ENCODE data around the gene AFG1L. TPM values are rescaled to one million over a fixed set of nuclear protein-coding genes. Genes with fewer than 3 reads are reported as not detected.
"Not testable (repeated sequence)": the region's sequence is repeated elsewhere in the genome, so short reads cannot be mapped to it uniquely, and the experiment has no call there.

AFG1L gene
- 1 to 10 TPM; 2.8 to 4.7 (median 3.9) TPM for total RNA-seq
- polyA plus RNA-seq = 1 to 10 TPM; 1.2 to 1.3 TPM

- DNase-seq (peak; percentile 91 to 96 (median 92)), ATAC-seq (peak; percentile 98 to 100 (median 99)), FAIRE-seq (no peak)
- Histone ChIP-seq H3K27ac (peak within 1 kb of the TSS; percentile 86 to 97 (median 94)), H3K27me3 (no peaks in the 10 kb centered on the region), H3K9me3 (no peaks in the 10 kb centered on the region), H3K36me3 (no peaks in the 10 kb centered on the region), H3K4me1 (no peaks in the 10 kb centered on the region), H3K4me3 (peak within 1 kb of the TSS; percentile 72 to 88 (median 81))
- 1% methylated on average over 46 of the region's 46 CpGs for WGBS, 2 donors
- intact Hi-C loops (cut with DNase I) = no loop called here
- no peak for TF ChIP-seq CTCF (IDR thresholded peaks at IDR 0.05)
These were observed at the start of gene AFG1L for GRCh38 chr6:108294727-108295625. TSS of gene AFG1L (plus strand) at chr6:108295054. CDS start at chr6:108295080, 26 bp downstream.

- H3K27me3 ChIP-seq; H3K36me3 ChIP-seq; intact Hi-C loops (cut with DNase I); H3K9me3 ChIP-seq; DNase-seq; H3K4me3 ChIP-seq; ATAC-seq; FAIRE-seq; H3K27ac ChIP-seq; H3K4me1 ChIP-seq: not testable (repeated sequence)
- 93 to 96% methylated on average over 7 of the region's 7 CpGs for WGBS, 2 donors
These were observed 49.8 kb upstream of the AFG1L start for GRCh38 chr6:108245095-108245494.

- TF ChIP-seq CTCF (IDR thresholded peaks at IDR 0.05) = no peak
- Histone ChIP-seq H3K4me3 (no peak overlapping the region), H3K27me3 (no peaks in the 10 kb centered on the region), H3K4me1 (peaks cover 0 to 20% (median 10%) of the 10 kb centered on the region in 3 donors), H3K36me3 (no peaks in the 10 kb centered on the region), H3K9me3 (no peaks in the 10 kb centered on the region), H3K27ac (no peak overlapping the region)
- intact Hi-C loops (cut with DNase I) = no loop called here
- ATAC-seq = no peak
- DNase-seq = no peak
- 77 to 97% methylated on average over 1 of the region's 1 CpG for WGBS, 2 donors
- no peak for FAIRE-seq
These were observed 46.8 kb upstream of the AFG1L start for GRCh38 chr6:108247965-108248536.

GRCh38 chr6:108250240-108250866, 44.5 kb upstream of the AFG1L start:
- FAIRE-seq (no peak), DNase-seq (no peak), ATAC-seq (no peak)
- Histone ChIP-seq H3K27me3 (no peaks in the 10 kb centered on the region), H3K4me3 (no peak overlapping the region), H3K4me1 (peaks cover 0 to 28% (median 10%) of the 10 kb centered on the region in 3 donors), H3K27ac (peak overlapping the region in 1 of 4 donors; percentile 62), H3K9me3 (no peaks in the 10 kb centered on the region), H3K36me3 (no peaks in the 10 kb centered on the region)
- WGBS, 2 donors = 85 to 90% methylated on average over 2 of the region's 2 CpGs
- no peak for TF ChIP-seq CTCF (IDR thresholded peaks at IDR 0.05)
- intact Hi-C loops (cut with DNase I) = loop anchor here in 1 of 3 donors (5.0 kb wide), 1 partner anchor 73 kb away; no protein-coding TSS in a partner anchor

- ATAC-seq (peak; percentile 85 to 94 (median 91)), DNase-seq (no peak), FAIRE-seq (no peak)
- intact Hi-C loops (cut with DNase I) = loop anchor here in 1 of 3 donors (5.0 kb wide), 1 partner anchor 74 kb away; no protein-coding TSS in a partner anchor
- Histone ChIP-seq H3K4me1 (peaks cover 0 to 28% (median 10%) of the 10 kb centered on the region in 3 donors), H3K36me3 (no peaks in the 10 kb centered on the region), H3K9me3 (no peaks in the 10 kb centered on the region), H3K4me3 (no peak overlapping the region), H3K27ac (peak overlapping the region in 2 of 4 donors; percentile 59 to 62), H3K27me3 (no peaks in the 10 kb centered on the region)
- WGBS, 2 donors = 27 to 30% methylated on average over 2 of the region's 2 CpGs
- no peak for TF ChIP-seq CTCF (IDR thresholded peaks at IDR 0.05)
These were observed 43.6 kb upstream of the AFG1L start for GRCh38 chr6:108251252-108251651.

Data from pancreas (tissue), 10 donors.